NB4 (cell line): Measurements from ENCODE around the gene PACS1.

Experiments
- DNase-seq: peaks from one replicate; pipeline ENCODE4 v3.0.0; 2010; ENCODE audit warnings: low read depth
- H3K4me3 ChIP-seq: one replicate; pipeline ENCODE4 v1.5.1; 2011; ENCODE audit warnings: mild to moderate bottlenecking, low read depth, low read length, moderate library complexity
- MYC ChIP-seq: IDR thresholded peaks from 2 replicates; pipeline ENCODE4 v1.6.1; 2011; ENCODE audit warnings: low read depth, low read length
- POLR2A ChIP-seq: IDR thresholded peaks from 2 replicates; pipeline ENCODE4 v1.6.1; 2011; ENCODE audit warnings: mild to moderate bottlenecking; ENCODE audit not compliant: insufficient read length; ENCODE audit errors: extremely low read depth
- TF ChIP-seq, protein P1 (sequence below): IDR thresholded peaks from 2 replicates; pipeline ENCODE4 v1.6.1; 2011; ENCODE audit warnings: low read depth, low read length
- TF ChIP-seq, protein P2 (sequence below): IDR thresholded peaks from one replicate; pipeline ENCODE4 v1.5.1; 2012; ENCODE audit warnings: low read depth, low read length

Gene PACS1

DNA sequence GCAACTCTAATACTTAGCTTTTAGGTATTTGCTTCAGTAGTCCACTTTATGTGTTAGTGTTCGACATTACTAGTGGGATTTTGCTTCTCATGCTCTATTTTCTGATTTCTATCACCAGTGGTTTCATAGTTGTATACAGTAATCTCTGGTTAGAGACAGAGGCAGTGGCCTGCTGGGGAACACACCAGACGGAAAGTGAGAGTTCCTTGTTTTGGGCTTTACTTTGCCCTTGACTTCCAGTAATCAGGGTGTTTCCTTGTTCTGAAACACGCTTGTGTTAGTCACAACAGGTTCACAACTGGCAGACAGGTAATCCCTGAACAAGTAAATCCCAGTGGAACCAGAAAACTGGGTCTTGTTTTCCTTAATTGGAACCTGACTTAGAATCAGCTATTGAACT, 56.0 kb downstream of the PACS1 start:
- no peak for DNase-seq
- H3K4me3 ChIP-seq = no peak overlapping the region
- TF ChIP-seq, protein P1, sequence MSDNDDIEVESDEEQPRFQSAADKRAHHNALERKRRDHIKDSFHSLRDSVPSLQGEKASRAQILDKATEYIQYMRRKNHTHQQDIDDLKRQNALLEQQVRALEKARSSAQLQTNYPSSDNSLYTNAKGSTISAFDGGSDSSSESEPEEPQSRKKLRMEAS = no peak
- TF ChIP-seq, protein P2, sequence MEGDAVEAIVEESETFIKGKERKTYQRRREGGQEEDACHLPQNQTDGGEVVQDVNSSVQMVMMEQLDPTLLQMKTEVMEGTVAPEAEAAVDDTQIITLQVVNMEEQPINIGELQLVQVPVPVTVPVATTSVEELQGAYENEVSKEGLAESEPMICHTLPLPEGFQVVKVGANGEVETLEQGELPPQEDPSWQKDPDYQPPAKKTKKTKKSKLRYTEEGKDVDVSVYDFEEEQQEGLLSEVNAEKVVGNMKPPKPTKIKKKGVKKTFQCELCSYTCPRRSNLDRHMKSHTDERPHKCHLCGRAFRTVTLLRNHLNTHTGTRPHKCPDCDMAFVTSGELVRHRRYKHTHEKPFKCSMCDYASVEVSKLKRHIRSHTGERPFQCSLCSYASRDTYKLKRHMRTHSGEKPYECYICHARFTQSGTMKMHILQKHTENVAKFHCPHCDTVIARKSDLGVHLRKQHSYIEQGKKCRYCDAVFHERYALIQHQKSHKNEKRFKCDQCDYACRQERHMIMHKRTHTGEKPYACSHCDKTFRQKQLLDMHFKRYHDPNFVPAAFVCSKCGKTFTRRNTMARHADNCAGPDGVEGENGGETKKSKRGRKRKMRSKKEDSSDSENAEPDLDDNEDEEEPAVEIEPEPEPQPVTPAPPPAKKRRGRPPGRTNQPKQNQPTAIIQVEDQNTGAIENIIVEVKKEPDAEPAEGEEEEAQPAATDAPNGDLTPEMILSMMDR = no peak
- TF ChIP-seq POLR2A (no peak), MYC (no peak)

DNA sequence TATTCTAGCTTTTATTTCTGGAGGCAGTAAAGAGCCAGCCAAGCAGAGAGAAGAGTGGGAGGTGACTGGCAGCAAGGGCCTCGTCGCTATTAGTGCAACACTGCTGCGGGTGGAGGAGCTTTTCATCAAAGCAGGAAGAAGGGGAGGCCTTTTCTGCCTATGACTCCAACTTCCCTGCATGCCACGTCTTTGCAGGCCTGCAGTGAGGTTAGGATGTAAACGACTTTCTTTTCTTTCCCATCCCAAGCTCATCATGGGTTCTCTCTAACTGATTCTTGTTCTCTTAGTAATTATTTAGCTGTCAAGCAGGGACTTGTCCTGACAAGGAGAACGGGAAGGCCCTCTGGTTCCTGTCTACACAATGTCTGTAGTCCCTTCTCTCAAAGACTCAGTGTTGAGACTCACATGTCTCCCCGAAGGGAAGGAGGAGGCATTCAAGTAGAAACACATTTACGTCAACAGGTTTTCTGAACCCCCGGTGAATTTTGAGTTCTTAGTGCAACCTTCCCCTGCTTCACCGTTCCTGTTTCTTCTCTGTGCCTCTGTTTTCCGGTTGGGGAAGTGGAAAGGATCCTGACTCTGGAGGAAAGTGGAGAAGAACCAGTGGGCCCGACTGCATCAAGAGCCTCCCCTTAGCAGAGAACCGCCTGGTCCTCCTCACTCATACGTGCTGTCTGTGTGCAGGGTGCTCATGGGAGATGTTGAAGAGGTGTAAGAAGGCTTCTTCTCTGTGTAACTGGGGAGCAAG, 56.9 kb downstream of the PACS1 start:
- peak; percentile 68 for DNase-seq
- H3K4me3 ChIP-seq = no peak overlapping the region
- TF ChIP-seq, protein P2 = no peak
- no peak for TF ChIP-seq POLR2A
- TF ChIP-seq, protein P1 = no peak
- TF ChIP-seq MYC = no peak

DNA sequence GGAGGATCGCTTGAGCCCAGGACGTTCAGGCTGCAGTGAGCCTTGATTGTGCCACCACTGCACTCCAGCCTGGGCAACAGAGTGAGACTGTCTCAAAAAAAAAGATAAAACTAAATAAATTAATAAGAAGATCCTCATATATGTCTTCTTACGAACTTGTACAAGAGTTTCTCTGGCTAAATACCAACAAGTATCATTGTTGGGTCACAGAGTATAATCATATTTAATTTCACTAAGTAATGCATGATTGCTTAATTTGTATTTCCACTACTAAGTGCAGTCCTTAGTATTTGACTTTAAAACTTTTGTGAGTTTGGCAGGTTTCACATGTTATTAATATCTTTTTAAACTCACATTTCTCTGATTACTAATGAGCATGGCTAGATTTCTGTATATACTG, 60.9 kb downstream of the PACS1 start:
- no peak overlapping the region for H3K4me3 ChIP-seq
- DNase-seq = no peak
- TF ChIP-seq MYC (no peak), POLR2A (no peak)
- TF ChIP-seq, protein P2 = no peak
- TF ChIP-seq, protein P1 = no peak

DNA sequence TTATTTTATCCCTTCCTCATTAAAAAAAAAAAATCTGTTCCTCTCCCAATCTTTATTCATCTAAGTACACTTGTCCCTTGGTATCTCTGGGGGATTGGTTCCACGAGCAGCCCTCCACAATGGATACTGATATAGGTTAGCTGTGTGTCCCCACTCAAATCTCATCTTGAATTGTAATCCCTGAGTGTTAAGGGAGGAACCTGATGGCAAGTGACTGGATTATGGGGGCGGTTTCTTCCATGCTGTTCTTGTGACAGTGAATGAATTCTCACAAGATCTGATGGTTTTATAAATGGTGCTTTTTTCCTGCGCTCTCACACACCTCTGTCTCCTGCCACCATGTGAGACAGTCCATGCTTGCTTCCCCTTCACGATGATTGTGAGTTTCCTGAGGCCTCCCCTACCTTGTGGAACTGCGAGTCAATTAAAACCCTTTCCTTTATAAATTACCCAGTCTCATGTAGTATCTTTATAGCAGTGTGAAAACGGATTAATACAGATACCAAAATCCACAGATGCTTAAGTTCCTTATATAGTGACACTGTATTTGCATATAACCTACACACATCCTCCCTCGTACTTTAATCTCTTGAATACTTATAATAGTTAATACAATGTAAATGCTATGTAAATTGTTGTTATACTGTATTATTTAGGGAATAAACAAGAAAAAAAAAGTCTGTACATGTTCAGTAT, 62.0 kb downstream of the PACS1 start:
- no peak for DNase-seq
- H3K4me3 ChIP-seq = no peak overlapping the region
- no peak for TF ChIP-seq MYC

DNA sequence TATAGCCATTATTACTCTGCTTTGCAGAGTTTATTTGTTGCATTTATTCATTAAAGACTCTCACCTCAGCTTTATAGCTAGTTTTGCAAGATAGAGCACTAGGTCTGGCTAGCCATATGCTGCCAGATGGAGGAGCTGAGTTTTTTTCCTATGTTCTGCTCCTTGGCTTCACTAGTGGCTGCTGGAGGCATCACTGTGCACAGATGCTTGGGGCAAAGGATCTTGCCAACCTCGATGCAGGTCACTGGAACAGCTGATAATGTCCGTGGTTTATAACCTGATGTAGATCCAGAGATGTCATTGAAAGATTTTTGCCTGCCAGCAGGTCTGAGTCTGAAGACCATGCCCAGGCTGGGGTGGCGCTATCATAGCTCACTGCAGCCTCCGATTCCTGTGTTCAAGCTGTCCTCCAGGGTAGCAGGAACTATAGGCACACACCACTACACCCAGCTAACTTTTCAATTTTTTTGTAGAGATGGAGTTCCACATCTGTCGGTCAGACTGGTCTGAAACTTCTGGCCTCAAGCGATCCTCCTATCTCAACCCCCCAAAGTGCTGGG, 63.2 kb downstream of the PACS1 start:
- no peak overlapping the region for H3K4me3 ChIP-seq
- DNase-seq = no peak
- TF ChIP-seq MYC (no peak), POLR2A (no peak)
- TF ChIP-seq, protein P1 = no peak
- TF ChIP-seq, protein P2 = no peak

DNA sequence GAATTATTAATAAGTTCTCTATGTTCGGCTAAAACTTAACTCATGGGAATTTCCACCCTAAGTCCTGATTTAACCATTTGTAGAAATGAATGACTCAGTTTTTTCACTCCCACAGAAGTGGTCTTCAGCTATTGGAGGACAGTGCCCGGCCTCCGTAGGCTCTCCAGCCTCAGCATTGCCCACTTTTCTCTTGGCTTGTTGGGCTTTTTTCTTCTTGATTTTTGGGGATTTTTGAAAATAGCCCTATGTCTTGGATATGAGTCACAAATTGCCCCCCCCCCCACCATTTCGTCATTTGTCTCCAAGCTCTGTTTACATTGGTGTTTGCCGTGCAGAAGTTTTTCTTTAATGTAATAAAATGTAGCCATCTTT, 66.7 kb downstream of the PACS1 start:
- TF ChIP-seq, protein P2 = no peak
- TF ChIP-seq, protein P1 = no peak
- TF ChIP-seq POLR2A = no peak
- no peak for TF ChIP-seq MYC
- DNase-seq = peak; percentile 37
- no peak overlapping the region for H3K4me3 ChIP-seq
